ENCODE data around the gene RBM17.
A peak's percentile ranks its signal among the peaks of the same experiment; 100 is the strongest.
"Not testable (repeated sequence)": the region's sequence is repeated elsewhere in the genome, so short reads cannot be mapped to it uniquely, and the experiment has no call there.

RBM17 gene

DNA sequence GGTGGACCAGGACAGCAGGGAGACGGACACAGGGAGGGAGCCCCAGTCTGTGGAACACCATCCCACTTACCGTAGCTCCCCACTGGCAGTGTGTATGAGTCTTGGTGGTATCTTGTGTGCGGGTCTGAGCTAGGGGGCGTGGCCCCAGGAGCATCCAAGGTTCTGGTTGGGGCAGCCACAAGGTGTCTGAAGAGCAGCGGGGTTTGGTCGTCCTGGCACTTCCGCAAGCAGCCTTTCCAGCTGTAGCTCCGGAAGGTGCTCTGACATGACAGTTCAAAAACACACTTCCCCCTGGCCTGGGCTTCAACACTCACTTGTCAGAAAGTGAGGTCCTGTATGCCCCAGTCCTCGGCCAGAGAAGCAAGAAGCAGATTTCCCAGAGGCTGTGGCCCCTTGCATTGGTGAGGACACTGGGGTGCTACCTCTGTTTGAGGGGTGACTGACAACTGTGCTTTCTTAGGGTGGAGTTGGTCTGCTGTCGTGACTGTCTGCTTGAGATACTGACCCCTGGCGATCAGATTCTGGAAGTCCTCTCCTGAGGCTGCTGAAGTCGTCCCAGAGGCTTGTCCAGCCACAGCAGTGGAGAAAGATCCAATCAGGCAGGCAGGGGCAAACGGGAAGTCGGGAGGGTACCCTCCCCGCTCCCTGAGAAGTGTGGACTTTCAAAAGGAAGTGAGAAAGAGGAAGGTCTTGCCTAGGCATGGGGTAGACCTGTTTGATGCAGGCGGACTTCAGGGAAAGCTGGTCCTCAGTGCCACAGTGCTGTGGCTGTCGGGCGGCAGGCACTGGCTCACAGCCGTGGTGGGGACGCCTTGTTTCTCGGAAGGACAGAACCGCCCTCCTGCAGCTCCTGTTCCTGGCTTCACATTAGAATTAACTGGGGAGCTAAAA, 62.5 kb downstream of the RBM17 start:
- H3K4me3 ChIP-seq (ENCODE audit: low read length): no peak overlapping the region; the same call in 1 of the 2 replicates
- TF ChIP-seq ZNF274 (IDR thresholded peaks at IDR 0.05; ENCODE audit: low read depth, low read length): no peak

DNA sequence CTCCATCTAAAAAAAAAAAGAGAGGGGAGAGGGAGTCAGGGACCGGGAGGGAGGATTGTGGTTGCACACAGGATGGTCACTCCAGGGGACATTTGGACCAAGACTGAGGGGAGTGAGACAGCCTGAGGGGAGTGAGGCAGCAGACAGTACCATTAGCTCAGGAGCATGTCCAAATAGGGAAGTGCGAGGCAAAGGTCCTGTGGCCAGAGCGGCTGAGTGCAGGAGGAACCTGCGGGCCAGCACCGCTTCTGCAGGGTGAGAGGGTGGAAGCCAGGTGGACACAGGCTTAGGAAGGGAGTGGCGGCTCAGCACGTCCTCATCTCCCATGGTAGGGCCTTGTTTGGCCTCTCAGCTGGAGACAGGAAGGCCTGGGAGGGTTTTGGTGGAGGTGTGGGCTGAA, 65.0 kb downstream of the RBM17 start:
- no peak overlapping the region for H3K4me3 ChIP-seq (ENCODE audit: low read length)
- TF ChIP-seq ZNF274 (IDR thresholded peaks at IDR 0.05; ENCODE audit: low read depth, low read length): no peak

DNA sequence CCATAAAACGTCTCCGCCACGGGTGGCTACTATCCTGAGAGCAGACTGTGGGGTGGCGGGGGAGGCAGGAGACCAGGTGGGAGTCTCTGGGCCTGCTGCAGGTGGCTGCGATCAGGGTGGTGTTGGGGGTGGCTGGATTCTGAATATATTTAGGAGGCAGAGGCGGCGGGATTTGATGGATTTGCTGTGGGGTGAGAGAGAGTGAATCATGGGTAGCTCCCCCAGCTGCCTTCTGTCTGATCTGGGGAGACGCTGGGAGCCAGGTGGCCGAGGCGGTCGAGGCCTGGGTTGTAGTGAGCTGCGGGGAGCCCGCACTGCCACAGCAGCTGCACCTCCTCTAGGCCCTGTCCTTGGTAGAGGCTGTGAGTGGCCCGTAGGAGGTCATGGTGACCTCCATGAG, 65.7 kb downstream of the RBM17 start:
- TF ChIP-seq ZNF274 (IDR thresholded peaks at IDR 0.05; ENCODE audit: low read depth, low read length): no peak
- H3K4me3 ChIP-seq (ENCODE audit: low read length): no peak overlapping the region

DNA sequence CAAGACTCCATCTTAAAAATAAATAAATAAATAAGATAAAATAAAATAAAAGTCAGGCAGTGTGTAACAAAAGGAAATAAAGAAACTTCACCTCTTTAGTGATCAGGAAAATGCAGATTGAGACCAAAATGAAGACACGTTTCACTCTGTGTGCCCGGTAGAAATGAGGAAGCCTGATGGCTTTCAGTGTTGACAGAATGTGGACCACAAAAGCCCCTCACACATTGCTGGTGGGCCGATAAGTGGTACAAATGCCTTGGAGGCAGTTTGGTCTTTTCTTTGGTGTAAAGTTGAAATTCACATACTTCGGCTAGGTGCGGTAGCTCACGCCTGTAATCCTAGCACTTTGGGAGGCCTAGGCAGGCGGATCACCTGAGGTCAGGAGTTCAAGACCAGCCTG, 69.4 kb downstream of the RBM17 start:
- no peak for TF ChIP-seq ZNF274 (IDR thresholded peaks at IDR 0.05; ENCODE audit: low read depth, low read length)
- H3K4me3 ChIP-seq (ENCODE audit: low read length): no peak overlapping the region

DNA sequence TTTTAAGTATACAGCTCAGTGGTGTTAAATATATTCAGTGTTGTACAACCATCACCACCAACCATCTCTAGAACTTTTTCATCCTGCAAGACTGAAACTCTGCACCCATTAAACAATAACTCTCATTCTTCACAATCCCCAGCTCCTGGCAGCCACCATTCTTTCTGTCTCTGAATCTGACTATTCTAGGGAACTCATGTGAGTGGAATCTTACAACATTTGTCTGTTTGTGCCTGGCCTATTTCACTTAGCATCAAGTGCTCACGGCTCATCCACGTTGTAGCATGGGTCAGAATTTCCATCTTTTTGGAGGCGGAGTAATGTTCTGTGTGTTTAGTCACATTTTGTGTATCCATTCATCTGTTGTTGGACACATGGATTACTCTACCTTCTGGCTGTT, 73.1 kb downstream of the RBM17 start:
- no peak for TF ChIP-seq ZNF274 (IDR thresholded peaks at IDR 0.05; ENCODE audit: low read depth, low read length)
- no peak overlapping the region for H3K4me3 ChIP-seq (ENCODE audit: low read length)

DNA sequence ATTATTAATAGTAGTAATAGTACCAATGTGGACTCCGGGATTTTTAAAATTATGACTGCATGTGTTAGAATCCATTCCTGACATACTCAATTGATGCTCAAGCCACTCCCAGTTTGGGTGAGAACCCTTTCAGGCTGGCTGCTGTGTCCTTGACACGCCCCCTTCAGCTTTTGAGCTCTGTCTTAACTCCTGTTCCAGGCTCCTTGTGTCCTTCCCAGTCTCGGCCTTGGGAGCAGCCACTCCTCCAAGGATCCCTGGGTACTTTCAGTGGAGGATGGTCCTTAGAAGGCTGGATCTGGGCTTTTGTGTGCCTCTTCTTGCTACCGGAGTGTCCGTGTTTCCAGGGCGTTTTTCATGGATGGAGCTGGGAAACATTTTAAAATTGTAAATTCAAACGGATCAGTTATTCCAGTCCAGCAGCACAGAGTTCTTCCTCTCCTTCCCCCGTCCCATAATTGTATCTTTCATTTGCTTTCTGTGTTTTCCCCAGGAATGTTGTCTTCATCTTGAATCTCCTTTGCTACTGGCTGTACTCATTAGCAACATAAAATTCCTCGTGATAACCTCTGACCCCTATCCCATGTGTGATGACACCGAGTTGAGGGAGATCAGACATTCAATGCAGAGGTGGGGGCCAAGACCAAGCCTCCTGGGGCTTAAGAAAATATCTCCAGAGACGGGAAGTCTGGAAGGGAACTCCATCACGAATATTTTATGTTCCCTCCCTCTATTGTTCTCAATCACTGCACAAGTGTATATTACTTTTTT, 73.9 kb downstream of the RBM17 start:
- H3K4me3 ChIP-seq (ENCODE audit: low read length): peak overlapping the region; percentile 71; the same call in 1 of the 2 replicates
- TF ChIP-seq ZNF274 (IDR thresholded peaks at IDR 0.05; ENCODE audit: low read depth, low read length): no peak

DNA sequence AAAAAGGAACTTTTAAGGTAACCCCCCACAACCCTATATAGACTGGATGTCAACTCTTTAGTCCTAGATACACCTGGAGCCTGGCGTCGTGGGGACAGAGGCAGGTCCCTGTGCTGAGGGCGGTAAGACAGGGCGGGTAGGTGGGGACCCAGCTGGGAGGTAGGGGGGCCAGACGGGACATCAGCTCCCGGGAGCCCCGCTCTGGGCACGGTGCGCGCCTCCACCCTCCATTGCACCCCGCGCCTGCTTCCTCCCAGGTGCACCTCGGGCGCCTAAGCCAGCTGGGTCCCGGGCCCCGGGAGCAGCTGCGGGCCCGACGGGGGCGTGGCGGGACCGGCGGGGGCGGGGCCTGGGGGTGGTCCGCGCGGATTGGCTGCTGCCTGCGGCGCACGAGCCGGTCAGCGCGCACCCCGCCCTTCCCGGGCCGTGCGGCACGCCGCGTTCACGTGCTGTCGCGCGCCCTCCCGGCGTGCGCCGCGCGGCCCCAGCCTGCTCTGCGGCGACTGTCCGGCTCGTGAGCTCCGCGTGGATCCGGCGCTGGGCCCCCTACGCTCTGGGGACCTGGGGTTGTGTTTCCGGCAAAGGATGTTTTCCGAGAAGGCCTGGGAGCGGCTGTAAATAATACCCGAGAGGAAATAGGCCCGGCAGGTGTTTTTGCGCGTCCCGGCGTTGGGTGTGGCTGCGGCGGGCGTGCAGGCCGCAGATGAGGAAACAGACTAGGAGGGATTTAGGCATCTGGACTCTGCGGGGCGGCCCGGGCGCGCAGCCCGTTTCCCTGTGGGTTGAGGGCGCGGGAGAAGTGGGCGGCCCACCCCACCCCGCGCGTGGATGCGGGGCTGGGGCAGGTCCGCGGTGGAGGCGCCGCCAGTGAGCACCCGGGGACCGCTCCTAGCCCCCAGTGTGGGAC, 74.8 kb downstream of the RBM17 start:
- peak overlapping the region; percentile 96 for H3K4me3 ChIP-seq (ENCODE audit: low read length)
- no peak for TF ChIP-seq ZNF274 (IDR thresholded peaks at IDR 0.05; ENCODE audit: low read depth, low read length)

DNA sequence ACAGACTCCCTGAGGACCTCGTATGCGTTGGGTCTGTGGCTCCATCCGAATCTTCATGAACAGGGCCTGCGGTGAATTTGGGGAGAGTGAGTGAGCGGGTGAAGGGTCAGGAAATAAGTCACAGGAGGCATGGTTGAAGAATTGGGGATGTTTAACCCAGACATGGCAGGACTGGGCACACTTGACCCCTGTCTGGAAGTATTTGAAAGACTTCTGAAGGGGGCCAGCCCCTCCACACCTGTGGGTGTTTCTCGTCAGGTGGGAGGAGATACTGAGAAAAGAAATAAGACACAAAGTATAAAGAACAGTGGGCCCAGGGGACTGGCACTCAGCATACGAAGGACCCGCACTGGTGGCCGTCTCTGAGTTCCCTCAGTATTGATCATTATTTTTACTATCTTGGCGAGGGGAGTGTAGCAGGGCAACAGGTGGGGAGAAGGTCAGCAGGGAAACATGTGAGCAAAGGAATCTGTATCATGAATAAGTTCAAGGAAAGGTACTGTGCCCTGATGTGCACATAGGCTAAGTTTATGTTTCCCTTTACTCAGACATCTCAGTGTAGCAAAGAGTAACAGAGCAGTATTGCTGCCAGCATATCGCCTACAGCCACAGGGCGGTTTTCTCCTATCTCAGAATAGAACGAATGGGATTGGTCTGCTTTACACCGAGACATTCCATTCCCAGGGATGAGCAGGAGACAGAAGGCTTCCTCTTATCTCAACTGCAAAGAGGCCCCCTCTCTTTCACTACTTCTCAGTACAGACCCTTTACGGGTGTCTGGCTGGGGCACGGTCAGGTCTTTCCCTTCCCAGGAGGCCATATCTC, 75.6 kb downstream of the RBM17 start:
- no peak for TF ChIP-seq ZNF274 (IDR thresholded peaks at IDR 0.05; ENCODE audit: low read depth, low read length)
- peak overlapping the region; percentile 96 for H3K4me3 ChIP-seq (ENCODE audit: low read length)

DNA sequence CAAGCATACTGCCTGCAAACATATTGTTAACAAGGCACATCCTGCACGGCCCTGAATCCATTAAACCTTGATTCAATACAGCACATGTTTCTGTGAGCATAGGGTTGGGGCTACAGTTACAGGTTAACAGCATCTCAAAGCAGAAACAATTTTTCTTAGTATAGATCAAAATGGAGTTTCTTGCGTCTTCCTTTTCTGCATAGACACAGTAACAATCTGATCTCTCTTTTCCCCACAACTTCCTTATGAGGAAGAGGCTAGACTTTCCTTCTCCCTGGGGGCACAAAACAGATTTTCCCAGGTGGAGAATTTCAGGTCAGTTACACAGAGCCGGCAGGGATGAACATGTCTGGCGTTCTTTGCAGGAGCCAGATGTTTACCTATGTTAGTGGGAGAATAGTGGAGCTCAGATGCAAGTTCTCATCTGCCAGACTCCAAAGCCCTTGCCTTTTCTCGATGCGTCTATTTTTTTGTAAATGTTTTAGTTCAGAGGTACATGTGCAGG, 76.4 kb downstream of the RBM17 start:
- TF ChIP-seq ZNF274 (IDR thresholded peaks at IDR 0.05; ENCODE audit: low read depth, low read length): no peak
- H3K4me3 ChIP-seq (ENCODE audit: low read length): no peak overlapping the region

DNA sequence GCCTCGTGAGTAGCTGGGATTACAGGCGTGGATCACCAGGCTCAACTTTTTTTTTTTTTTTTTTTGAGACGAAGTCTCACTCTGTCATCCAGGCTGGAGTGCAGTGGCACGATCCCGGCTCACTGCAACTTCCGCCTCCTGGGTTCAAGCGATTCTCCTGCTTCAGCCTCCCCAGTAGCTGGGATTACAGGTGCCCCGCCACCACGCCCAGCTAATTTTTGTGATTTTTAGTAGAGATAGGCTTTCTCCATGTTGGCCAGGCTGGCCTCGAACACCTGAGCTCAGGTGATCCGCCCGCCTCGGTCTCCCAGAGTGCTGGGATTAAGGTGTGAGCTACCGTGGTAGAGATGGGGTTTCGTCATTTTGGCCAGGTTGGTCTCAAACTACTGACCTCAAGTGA, 77.1 kb downstream of the RBM17 start:
- H3K4me3 ChIP-seq (ENCODE audit: low read length): not testable (repeated sequence)
